Thymus (tissue), 11 donors: ENCODE measurements around the gene TFEB. TPM values are rescaled to one million over a fixed set of nuclear protein-coding genes. Genes with fewer than 3 reads are reported as not detected.

Experiments used
- DNase-seq, 9 donors: peaks; one replicate each; pipeline ENCODE4 v3.0.0-alpha.2; 2013; ENCODE audit warnings: low spot score in 9 of 9, low read depth in 6 of 9, missing footprints in 1 of 9
- H3K27ac ChIP-seq, 2 donors: one replicate each; pipeline ENCODE4 v1.5.1; 2013; ENCODE audit warnings: control low read depth in 1 of 2, low read depth in 1 of 2, low read length in 1 of 2, mild to moderate bottlenecking in 1 of 2, moderate library complexity in 1 of 2
- H3K27me3 ChIP-seq, 2 donors: one replicate each; pipeline ENCODE4 v1.5.1; 2013; ENCODE audit warnings: low read length in 1 of 2; ENCODE audit not compliant: control insufficient read depth in 2 of 2, insufficient read depth in 1 of 2
- H3K36me3 ChIP-seq, 2 donors: one replicate each; pipeline ENCODE4 v1.5.1; 2013; ENCODE audit warnings: low read length in 1 of 2, mild to moderate bottlenecking in 1 of 2, moderate library complexity in 1 of 2; ENCODE audit not compliant: control insufficient read depth in 2 of 2, insufficient read depth in 2 of 2
- H3K4me1 ChIP-seq, 2 donors: one replicate each; pipeline ENCODE4 v1.5.1; 2013; ENCODE audit warnings: low read length in 2 of 2; ENCODE audit not compliant: control insufficient read depth in 2 of 2, insufficient read depth in 2 of 2
- H3K4me3 ChIP-seq, 2 donors: one replicate each; pipeline ENCODE4 v1.5.1; 2013; ENCODE audit warnings: low read length in 2 of 2, control low read depth in 1 of 2, mild to moderate bottlenecking in 1 of 2
- H3K9me3 ChIP-seq, 2 donors: one replicate each; pipeline ENCODE4 v1.5.1; 2013; ENCODE audit warnings: low read length in 1 of 2, mild to moderate bottlenecking in 1 of 2; ENCODE audit not compliant: control insufficient read depth in 2 of 2, insufficient read depth in 1 of 2
- WGBS: extraction: QIAGEN DNeasy Blood & Tissue Kit; methylation state at CpG from one replicate; pipeline ENCODE4 v1.1.7; 2013; 5-methylcytosine and 5-hydroxymethylcytosine counted together
- polyA plus RNA-seq: library from polyadenylated mRNA; stranded (reverse); fragments of 200-250 nt; gene quantifications from one replicate; pipeline ENCODE4 v1.2.3, GENCODE V29; 2013
- total RNA-seq: library from RNA; stranded (reverse); fragments of 120-200 nt; gene quantifications from one replicate; pipeline ENCODE4 v1.2.4, GENCODE V29; 2013
- donor health status: healthy.

Gene TFEB
- total and polyA plus RNA-seq, 2 donors: 6.1 to 22.8 TPM

DNA sequence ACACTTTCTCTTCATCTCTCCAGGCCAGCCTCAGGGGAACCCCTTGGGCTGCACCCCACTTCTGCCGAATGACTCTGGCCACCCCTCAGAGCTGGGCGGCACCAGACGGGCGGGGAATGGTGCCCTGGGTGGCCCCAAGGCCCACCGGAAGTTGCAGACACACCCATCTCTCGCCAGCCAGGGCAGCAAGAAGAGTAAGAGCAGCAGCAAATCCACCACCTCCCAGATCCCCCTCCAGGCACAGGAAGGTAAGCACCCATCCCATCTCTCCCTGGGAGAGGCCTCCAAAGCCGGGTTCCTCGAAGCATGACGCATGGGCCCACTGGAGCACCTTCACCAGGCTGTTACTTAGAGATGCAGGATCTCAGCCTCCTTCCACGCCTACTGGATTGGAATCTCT lies 85.8 kb downstream of the TFEB start:
- Histone ChIP-seq H3K27me3 (peaks cover 0 to 16% of the 10 kb centered on the region in 2 donors), H3K4me1 (peaks cover 0 to 5% of the 10 kb centered on the region in 2 donors), H3K36me3 (no peaks in the 10 kb centered on the region), H3K9me3 (no peaks in the 10 kb centered on the region), H3K27ac (no peak overlapping the region), H3K4me3 (no peak overlapping the region)
- no peak for DNase-seq
- 91% methylated on average over 10 of the region's 10 CpGs for WGBS

DNA sequence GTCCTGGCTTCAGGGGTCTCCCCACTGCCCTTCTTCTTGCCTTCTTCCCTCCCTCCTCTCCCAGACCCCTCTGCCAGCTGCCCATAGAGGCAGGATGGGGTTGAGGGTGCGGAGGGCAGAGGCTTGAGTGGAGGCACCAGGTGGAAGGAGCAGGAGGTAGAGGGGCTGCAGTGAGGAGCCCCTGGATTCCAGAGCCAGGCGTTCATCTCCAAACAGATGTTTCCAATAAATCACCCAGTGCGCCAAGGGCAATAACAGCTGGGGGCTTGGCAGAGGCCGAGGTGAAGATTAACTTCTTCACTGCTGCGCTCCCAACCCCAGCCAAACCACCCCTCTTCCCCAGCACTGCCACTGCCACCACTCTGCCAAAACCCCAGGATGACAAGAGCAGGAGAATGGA lies 86.5 kb downstream of the TFEB start:
- Histone ChIP-seq H3K9me3 (no peaks in the 10 kb centered on the region), H3K27me3 (peaks cover 0 to 21% of the 10 kb centered on the region in 2 donors), H3K36me3 (no peaks in the 10 kb centered on the region), H3K27ac (no peak overlapping the region), H3K4me3 (no peak overlapping the region), H3K4me1 (peaks cover 0 to 10% of the 10 kb centered on the region in 2 donors)
- no peak for DNase-seq
- WGBS: 79% methylated on average over 5 of the region's 5 CpGs

DNA sequence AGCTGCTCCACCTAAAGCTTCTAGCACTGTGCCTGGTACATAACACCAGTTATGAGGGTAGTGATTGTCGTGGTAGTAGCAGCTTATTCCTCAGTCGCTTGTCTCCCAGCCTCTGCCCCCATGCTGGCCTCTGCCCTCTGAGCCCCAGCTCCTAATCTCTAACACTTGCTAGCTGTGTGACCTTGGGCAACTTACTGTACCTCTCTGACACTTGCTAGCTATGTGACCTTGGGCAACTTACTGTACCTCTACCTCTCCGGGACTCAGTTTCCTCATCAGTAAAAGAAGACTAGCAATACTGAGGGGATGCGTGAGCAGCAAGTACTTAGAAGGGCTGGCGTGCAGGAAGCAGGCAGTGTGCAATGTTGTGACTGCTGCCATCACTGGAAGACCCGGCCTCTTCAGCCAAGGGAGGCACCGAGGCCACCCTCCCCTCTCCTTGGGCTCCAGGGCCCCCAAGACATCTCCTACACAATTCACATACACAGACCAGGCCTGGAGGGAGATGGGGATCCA lies 87.3 kb downstream of the TFEB start:
- Histone ChIP-seq H3K36me3 (no peaks in the 10 kb centered on the region), H3K27me3 (peaks cover 0 to 26% of the 10 kb centered on the region in 2 donors), H3K4me1 (peaks cover 0 to 12% of the 10 kb centered on the region in 2 donors), H3K4me3 (no peak overlapping the region), H3K9me3 (no peaks in the 10 kb centered on the region), H3K27ac (no peak overlapping the region)
- no peak for DNase-seq
- 96% methylated on average over 7 of the region's 7 CpGs for WGBS

DNA sequence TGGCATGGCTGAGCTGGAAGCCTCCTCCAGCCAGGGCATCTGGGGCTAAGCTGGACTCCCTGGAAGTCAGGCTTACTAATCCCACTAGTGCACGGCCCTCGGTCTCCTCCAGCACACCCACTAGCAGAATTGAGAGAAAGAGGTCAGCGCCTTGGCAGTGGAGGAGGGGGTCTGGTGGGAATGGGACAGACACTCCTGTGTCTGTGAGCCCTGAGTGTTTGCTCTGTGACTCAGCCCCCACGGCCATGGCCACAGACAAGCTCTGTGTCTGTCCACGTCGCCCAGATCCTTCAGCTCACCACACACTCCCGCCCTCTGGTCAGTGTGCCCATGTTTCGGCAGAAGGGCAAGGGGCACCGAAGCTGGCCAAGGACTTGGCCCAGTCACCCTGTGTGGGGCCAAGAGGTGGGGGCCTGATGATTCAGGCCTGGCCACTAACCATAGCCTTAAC lies 88.3 kb downstream of the TFEB start:
- no peak for DNase-seq
- H3K4me3 ChIP-seq: no peak overlapping the region
- peaks cover 4 to 36% of the 10 kb centered on the region in 2 donors for H3K27me3 ChIP-seq
- H3K36me3 ChIP-seq: no peaks in the 10 kb centered on the region
- peaks cover 0 to 12% of the 10 kb centered on the region in 2 donors for H3K4me1 ChIP-seq
- H3K27ac ChIP-seq: no peak overlapping the region
- H3K9me3 ChIP-seq: no peaks in the 10 kb centered on the region
- 98% methylated on average over 9 of the region's 9 CpGs for WGBS

DNA sequence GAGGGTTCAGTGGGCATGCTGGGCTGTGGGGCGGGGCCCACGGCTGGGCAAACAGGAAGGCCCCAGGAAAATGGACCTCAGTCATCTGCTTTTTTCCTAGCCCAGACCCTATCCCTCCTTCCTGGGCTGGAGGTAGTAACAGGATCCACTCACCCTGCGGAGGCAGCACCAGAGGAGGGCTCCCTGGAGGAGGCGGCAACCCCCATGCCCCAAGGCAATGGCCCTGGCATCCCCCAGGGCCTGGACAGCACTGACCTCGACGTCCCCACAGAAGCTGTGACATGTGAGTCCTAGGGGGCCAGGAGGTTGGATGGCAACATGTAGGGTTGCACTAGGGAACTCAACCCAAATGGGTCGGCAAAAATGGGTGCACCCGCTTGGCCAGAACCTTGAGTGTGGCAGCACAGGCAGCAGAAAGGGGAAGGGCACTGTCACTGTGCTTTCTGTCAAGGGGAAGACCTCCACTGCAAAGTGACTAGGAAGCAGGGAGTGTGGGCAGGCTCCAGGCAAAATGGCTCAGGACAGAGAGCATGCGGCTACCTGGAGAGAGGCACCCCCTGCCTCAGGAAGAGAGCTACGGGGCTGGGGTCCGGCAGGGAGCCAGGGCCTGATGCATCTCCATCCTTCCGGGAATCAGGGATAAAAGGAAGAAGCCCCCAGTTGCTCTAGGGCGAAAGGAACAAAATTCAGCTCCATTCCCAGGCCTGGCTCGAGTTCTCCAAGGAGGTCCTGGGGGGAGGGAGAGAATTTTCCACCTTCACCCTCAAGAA lies 89.2 kb downstream of the TFEB start:
- no peak overlapping the region for H3K27ac ChIP-seq
- WGBS: 93% methylated on average over 14 of the region's 14 CpGs
- H3K9me3 ChIP-seq: no peaks in the 10 kb centered on the region
- peaks cover 9 to 45% of the 10 kb centered on the region in 2 donors for H3K27me3 ChIP-seq
- H3K4me1 ChIP-seq: peaks cover 0 to 12% of the 10 kb centered on the region in 2 donors
- no peak overlapping the region for H3K4me3 ChIP-seq
- H3K36me3 ChIP-seq: no peaks in the 10 kb centered on the region
- DNase-seq: no peak

DNA sequence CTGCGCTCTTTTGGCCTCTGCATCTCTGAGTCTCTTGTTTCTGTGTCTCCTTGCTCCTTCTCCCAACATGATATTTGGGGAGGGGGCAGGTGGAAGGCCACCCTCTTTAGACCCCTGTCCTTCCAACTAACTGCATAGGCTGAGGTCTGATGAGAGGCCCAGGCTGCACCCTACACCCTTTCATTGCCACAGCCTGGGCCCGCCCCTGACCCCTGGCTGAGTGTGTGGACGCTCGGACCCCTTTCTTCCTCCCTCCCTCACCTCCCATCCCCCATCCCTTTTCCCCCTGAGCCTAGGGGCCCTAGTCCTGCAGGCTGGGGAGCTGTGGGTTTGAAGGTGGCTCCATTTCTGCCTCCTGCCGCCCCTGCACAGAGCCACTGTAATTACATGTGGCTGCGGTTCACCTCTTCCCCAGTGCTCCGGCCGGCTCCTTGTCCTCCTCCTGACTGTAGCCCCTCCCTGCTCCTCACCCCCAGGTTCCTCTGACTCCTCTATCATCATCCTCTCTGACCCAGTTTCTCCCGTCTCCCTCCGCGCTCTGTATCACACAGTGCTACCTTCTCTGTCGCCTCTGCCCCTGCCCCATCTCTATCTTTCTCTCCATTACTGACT lies 90.3 kb downstream of the TFEB start:
- 83% methylated on average over 12 of the region's 12 CpGs for WGBS

DNA sequence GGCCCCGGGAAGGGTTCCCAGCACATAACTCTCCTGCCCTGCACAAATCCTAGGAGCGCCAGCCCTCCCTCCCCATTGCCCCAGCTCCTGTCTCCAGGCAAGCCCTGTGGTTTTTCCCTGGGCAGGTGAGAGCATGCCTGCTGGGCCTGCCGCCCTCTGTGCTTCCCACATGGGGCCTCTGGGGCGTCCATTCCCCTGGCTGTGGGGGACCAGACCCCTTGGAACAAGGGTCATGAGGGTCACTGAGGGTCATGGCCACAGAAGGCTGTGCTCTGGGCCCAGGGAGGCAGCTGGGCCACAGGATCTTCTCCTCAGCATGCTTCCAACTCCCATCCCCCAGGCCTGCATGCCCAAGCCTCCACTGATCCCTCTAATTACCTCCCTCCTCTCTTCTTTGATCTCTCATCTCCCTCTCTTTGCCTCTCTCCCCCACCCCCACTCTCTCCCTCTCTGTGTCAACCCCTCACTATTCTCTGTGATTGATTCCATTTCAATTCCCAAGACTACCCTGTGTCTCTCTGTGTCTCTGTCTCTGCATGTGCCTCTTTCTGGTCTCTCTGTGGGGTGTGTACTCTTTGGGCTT lies 91.0 kb downstream of the TFEB start:
- H3K4me1 ChIP-seq: peaks cover 0 to 12% of the 10 kb centered on the region in 2 donors
- no peaks in the 10 kb centered on the region for H3K9me3 ChIP-seq
- peaks cover 25 to 62% of the 10 kb centered on the region in 2 donors for H3K27me3 ChIP-seq
- H3K4me3 ChIP-seq: no peak overlapping the region
- 91% methylated on average over 4 of the region's 4 CpGs for WGBS
- DNase-seq: no peak
- H3K27ac ChIP-seq: no peak overlapping the region
- H3K36me3 ChIP-seq: no peaks in the 10 kb centered on the region

More for the DNA sequence above, 90.3 kb downstream of the TFEB start:
- no peak overlapping the region for H3K27ac ChIP-seq
- DNase-seq: no peak
- H3K4me1 ChIP-seq: peaks cover 0 to 12% of the 10 kb centered on the region in 2 donors
- no peak overlapping the region for H3K4me3 ChIP-seq
- H3K27me3 ChIP-seq: peaks cover 18 to 55% of the 10 kb centered on the region in 2 donors
- H3K36me3 ChIP-seq: no peaks in the 10 kb centered on the region
- H3K9me3 ChIP-seq: no peaks in the 10 kb centered on the region

DNA sequence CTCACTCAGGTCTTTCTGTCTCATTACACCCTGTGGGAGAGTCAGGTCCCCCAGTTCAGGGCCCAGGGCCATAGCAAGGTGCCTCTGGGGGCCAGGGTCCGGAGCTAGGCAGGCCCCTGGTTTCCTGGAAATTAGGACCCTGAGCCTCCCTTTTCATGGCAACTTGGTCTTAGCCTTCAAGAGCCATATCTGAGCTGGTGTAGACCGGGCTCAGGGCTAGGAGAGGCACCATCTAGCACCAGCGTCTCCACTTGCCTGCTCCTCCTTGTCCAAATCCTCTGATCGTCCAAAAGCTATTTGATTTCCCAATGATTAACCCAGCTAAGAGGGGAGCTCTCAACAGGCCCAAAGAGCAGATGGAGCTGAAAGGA lies 91.5 kb downstream of the TFEB start:
- H3K36me3 ChIP-seq: no peaks in the 10 kb centered on the region
- 84% methylated on average over 4 of the region's 4 CpGs for WGBS
- H3K27ac ChIP-seq: no peak overlapping the region
- no peak for DNase-seq
- H3K4me3 ChIP-seq: no peak overlapping the region
- H3K27me3 ChIP-seq: peaks cover 30 to 67% of the 10 kb centered on the region in 2 donors
- peaks cover 0 to 14% of the 10 kb centered on the region in 2 donors for H3K4me1 ChIP-seq
- no peaks in the 10 kb centered on the region for H3K9me3 ChIP-seq
